ENCODE data around the gene ZNF732.

Gene ZNF732

GRCh38 chr4:223913-224497 is 81.3 kb downstream of the ZNF732 start:
- H3K36me3 Mint-ChIP-seq: no peaks in the 10 kb centered on the region
- DNase-seq (ENCODE audit: low spot score in 2 of 2): no peak
- H3K9me3 Mint-ChIP-seq: peaks cover 8% of the 10 kb centered on the region
- peaks cover 5% of the 10 kb centered on the region for H3K4me1 Mint-ChIP-seq
- no peak for ATAC-seq
- H3K4me3 Mint-ChIP-seq: no peak overlapping the region
- H3K27ac Mint-ChIP-seq: no peak overlapping the region
